Measurements from ENCODE around the gene RNF17. TPM values are rescaled to one million over a fixed set of nuclear protein-coding genes. Genes with fewer than 3 reads are reported as not detected.

Gene RNF17
- total RNA-seq, 1 donor from 2014 or later, result not detected

DNA sequence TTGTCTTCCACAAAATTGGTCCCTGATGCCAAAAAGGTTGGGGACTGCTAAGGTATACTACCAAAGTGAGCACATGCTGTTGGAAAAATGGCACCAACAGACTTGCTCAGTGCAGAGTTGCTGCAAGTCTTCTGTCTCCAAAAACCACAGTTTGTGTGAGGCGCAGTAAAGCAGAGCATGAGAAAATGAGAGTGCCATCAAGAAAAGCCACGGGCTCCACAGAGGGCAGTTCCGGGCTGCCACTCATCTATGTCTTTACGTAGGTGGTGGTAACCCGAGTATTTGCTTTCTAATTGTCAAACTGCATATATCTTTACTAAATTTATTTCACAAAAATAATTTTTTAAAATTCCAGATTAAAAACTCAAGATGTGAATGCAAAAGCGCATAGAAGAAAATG, 123.8 kb downstream of the RNF17 start:
- intact Hi-C loops (cut with DNase I), result no loop called here
- ATAC-seq (no peak), DNase-seq (ENCODE audit: low spot score) (no peak)

DNA sequence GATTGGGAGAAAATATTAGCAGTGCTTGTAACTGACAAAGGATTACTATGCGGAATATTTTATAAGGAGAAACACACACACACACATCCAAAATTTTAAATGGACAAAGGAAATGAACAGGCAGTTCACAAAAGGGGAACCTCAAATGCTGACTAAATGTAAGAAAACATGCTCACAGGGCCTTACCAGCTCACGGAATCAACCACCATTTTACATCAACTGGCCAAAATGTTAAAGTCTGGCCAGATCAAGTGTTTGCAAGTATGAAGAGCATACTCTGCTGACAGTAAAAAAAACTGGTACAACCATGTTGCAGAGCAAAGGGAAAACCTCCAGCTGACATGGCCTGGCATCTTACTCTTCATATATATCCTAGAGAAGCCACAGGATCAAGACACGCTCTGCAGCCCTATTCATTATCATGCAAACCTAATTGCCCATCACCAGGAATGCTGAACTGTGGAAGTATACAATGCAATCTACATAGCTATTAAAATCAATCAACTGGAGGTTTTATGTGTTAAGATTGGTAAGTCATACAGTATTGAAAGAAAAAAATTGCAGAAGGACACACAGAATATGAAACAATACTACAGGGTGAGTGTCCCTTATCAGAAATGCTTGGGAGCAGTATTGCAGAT, 124.4 kb downstream of the RNF17 start:
- intact Hi-C loops (cut with DNase I), result no loop called here
- no peak for ATAC-seq
- no peak for DNase-seq (ENCODE audit: low spot score)

DNA sequence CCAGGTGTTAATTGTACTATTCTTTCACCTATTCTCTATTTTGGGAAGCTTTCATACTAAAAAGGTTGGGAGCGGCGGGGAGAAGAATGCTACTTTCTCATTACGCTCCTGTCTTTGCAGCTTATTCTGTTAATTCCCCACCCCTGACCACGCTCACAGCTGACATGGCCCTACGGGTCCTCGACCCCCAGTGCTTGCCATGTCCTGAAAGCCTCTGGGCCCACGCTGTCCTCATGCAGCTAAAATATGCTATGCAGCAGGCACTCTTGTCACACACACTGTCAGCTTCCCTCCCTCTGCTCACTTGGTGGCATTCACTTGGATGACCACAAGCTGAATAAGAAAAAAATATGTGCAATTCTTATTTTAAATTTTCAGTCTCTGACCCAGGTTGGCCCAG, 126.3 kb downstream of the RNF17 start:
- no peak for ATAC-seq
- no peak for DNase-seq (ENCODE audit: low spot score)
- intact Hi-C loops (cut with DNase I), result no loop called here

DNA sequence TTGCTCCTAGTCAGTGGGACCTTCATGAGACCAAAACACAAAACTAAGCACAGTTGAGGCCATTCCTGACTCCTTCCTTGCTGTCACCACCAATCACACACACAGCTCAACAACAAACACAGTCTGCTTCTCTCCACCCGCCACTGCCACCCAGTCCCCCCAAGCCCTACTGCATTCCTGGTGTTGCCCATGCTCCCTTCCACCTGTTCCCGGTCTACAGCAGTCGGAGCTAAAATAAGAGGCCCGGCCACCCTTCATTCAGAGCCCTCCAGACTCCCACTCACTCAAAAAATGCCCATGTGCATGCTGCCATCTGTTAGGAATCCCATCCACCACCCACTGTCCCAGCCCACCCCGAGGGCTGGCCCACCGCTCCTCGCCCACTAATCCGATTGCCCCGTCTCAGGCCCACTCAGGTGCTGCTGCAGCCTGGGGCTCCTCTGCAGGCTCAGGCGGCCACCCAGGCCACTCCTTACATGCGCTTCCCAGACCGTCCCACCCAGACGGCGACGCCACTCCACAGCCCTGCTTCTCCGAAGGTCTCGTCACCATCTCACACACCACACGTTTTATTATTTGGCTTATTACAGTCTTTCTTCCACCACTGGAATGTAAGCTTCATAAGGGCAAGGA, 127.6 kb downstream of the RNF17 start:
- intact Hi-C loops (cut with DNase I), result no loop called here
- no peak for DNase-seq (ENCODE audit: low spot score)
- no peak for ATAC-seq

DNA sequence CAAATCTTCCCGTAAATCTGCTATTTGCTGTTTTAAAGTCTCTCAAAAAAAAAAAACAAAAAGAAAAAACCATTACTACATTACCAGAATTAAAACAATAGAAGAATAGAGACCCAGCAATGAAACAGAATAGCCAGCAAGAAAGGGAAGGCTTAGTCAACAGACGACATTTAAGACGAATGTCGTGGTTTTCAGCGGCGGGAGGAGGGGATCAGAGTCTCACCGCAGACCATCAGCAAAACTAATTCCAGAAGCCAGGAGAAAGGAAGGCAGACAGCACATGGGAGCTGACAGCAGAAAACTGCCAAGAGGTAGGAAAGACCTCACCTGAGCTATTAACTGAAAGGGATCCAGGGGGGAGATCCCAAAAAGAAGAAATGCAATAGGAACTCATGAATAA, 128.9 kb downstream of the RNF17 start:
- intact Hi-C loops (cut with DNase I), result no loop called here
- ATAC-seq, result no peak
- no peak for DNase-seq (ENCODE audit: low spot score)

DNA sequence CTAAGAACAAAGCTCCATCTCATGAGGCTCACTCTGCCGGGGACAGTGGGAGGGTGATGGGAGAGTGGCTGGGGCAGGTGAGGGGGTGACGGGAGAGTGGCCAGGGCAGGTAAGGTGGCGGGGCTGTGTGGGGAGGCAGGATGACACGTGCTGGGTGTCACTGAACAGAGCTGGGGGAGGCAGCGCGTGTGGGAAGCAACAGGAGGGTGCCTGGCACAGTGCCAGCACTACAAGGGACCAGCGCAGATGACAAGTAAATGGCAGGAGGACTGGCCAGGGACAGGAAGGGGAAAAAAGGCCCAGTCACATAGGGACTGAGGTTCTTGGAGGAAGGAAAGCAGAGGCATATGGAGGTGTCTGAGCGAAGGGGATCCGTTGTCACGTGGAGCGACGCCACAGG, 129.9 kb downstream of the RNF17 start:
- intact Hi-C loops (cut with DNase I), result no loop called here
- ATAC-seq (no peak), DNase-seq (ENCODE audit: low spot score) (no peak)

DNA sequence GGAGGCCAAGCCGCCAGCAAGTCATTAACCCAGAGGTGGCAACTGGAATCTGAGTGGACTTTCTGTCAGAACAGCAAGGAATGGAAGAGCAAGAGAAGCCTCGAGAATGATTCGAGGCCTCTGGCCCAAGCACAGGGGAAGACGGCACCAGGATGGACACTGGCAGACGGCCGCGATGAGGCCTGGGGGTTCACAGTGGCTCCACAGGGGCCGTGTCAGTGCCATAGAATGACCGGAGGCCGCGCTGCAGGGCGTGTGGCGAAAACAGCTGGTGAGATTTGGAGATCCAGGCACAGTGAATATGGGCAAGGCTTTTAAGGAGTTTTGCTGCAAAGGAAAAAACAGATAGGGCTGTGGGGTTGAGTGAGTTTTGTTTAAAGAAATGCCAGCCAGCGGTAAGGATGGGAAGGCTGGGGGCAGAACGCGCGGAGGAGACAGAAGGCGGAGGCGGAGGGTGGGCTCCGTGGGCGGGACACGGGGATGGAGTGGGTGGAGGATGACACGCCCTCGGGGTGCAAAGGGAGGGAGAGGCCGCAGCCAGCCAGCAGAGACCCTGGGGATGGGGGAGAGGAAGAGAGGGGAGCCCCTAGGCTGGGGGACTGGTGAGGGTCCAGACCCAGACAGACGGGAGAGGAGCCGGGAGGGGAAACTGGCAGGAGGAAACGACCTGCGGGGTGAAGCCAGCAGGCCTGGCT, 130.5 kb downstream of the RNF17 start:
- ATAC-seq (no peak), DNase-seq (ENCODE audit: low spot score) (no peak)
- intact Hi-C loops (cut with DNase I), result no loop called here

DNA sequence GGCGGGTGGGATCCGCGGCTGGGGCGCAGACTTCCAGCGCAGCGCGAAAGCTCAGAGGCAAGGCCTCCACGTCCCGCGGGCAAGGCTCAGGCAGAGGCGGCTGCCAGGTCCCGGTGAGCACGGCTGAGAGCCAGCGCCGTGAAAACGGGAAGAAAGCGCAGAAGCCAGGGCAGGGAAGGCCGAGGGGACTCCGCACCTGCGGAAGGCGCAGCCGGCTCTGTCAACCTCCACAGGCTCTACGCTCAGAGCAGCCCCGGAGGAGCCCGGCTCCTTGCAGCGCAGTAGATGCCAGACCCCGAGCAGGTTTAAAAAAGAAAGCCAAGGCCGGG, 131.0 kb downstream of the RNF17 start:
- ATAC-seq (no peak), DNase-seq (ENCODE audit: low spot score) (no peak)
- intact Hi-C loops (cut with DNase I), result no loop called here

DNA sequence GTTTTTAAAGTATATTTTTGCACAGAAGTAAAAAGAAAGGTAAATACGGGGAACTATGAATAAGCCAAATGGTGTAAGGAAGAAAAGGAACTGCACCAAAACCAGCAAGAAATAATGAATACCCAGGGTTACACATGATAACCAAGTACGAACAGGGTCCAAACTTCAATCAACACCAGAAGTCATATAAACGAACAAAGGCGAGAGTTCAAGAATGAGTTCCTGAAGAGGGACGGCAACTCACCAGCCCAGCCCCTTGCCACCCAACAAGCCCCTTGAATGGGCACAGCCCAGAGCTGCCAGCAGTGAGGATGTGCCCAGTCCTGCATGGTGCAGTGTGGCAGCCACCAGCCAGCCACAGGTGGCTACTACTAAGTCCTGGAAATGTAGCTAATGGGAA, 132.1 kb downstream of the RNF17 start:
- DNase-seq (ENCODE audit: low spot score), result no peak

DNA sequence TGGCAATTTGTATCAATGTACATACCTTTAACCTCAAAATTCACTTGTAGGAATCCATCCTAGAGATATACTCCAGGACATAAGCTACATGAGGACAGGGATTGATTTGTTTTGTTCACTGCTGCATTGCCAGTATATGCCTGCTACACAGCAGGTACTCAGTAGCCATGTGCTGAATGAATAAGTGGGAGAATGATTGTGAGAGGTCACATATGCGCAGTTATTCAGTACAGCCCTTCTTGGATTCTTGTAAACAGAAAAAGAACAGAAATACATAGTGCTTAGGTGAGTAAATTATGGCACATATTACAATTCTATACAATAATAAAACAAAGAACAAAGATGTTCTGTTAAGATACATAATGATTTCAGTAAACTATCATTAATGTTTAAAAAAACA, 133.3 kb downstream of the RNF17 start:
- intact Hi-C loops (cut with DNase I), result no loop called here
- ATAC-seq, result no peak

More for the DNA sequence above, 132.1 kb downstream of the RNF17 start:
- intact Hi-C loops (cut with DNase I), result no loop called here
- ATAC-seq, result no peak

DNA sequence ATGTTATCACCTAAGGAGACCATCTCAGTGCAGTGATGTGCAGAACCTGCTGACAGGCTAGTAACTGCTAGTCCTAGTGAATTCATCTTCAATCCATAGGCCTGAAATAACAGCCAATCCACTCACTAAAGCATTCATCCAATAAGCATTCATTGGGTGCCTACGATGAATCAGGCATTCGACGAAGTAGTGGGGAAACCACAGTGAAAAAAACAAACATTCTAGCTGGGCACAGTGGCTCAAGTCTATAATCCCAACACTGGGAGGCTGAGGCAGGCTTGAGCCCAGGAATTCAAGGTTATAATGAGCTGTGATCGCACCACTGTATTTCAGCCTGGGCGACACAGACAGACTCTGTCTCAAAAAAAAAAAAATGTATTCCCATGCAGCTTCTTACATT, 135.6 kb downstream of the RNF17 start:
- ATAC-seq, result no peak
- intact Hi-C loops (cut with DNase I), result no loop called here
- DNase-seq (ENCODE audit: low spot score), result no peak

More for the DNA sequence above, 133.3 kb downstream of the RNF17 start:
- DNase-seq (ENCODE audit: low spot score), result no peak

DNA sequence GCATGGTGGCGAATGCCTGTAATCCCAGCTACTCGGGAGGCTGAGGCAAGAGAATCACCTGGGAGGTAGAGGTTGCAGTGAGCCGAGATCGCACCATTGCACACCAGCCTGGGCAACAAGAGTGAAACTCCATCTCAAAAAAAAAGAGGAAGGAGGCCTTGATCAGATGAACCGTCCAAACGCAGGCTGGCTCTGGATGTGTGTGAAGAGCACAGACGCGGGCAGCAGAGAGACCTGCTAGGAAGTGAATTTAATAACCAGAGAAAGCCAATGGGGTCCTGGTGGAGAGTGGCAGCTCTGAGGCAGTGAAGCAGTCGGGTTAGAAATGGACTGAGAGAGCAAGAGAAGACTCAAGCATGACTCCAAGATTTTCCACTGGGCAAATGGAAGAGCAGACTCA, 136.5 kb downstream of the RNF17 start:
- intact Hi-C loops (cut with DNase I), result no loop called here
- no peak for ATAC-seq
- DNase-seq (ENCODE audit: low spot score), result no peak

DNA sequence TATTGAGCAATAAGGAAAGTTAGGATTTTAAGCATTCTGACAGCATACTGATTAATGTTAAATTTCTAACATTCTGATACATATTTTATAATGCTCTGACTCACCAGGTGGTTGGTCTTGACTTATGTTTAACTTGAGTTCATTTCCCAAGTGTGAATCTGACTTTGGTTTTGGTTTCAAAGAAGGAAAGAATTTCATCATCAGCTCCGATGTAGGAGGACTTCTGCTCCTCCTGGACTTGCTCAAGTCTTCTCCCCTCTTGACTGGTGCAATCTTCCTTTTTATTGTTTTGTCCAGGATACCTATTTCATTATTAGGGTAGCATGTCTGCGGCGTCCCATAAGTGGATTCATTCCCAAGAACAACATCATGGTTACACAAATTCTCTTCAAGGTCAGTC, 141.3 kb downstream of the RNF17 start:
- ATAC-seq, result no peak
- intact Hi-C loops (cut with DNase I), result no loop called here
- DNase-seq (ENCODE audit: low spot score), result no peak

DNA sequence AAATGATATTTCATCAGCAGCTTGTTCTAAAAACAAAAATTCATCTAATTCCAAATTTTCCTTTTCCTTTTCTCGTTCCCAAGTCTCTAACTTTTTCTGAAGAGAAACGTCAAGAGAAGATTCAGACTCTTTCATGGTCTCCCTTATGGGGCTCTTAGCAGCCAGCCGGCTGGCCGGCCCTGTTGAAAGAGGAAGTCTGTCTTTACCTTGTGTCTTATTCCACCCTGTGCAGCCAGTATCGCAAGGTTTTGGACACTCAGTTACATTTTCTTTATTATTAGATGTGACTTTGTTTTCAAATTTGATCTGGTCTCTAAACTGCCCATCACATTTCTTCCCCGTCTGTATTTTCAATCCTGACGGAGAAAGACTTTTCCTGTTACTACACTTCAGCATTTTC, 142.3 kb downstream of the RNF17 start:
- ATAC-seq (no peak), DNase-seq (ENCODE audit: low spot score) (no peak)

DNA sequence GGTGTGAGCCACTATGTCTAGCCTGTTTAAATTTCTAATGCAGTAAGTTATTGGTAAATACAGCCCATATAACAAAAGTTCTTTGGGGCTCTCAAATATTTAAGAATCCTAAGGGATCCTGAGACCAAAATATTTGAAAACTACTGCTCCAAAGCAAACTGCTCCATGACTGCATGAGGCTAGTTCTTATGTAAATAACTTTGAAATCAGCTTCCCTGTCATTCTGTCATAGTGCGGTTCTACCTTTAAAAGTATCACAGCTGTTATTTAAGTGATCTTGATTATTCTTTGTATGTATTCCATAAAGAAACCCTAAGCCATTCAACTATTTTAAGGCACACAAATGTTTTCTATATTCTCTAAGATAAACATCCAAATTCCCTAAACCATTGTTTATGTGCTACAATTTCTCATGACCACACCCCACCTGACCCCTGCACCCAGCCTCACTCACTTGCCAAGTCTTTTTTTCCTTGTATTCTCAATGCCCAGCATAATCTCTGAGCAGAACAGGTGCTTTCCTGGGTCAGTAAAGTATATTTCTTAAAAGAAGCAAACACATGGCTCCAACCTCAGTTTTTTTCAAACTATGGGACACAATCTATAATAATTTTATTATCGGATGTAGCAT, 146.6 kb downstream of the RNF17 start:
- no peak for ATAC-seq
- no peak for DNase-seq (ENCODE audit: low spot score)
- intact Hi-C loops (cut with DNase I), result no loop called here

More for the DNA sequence above, 142.3 kb downstream of the RNF17 start:
- intact Hi-C loops (cut with DNase I), result no loop called here

DNA sequence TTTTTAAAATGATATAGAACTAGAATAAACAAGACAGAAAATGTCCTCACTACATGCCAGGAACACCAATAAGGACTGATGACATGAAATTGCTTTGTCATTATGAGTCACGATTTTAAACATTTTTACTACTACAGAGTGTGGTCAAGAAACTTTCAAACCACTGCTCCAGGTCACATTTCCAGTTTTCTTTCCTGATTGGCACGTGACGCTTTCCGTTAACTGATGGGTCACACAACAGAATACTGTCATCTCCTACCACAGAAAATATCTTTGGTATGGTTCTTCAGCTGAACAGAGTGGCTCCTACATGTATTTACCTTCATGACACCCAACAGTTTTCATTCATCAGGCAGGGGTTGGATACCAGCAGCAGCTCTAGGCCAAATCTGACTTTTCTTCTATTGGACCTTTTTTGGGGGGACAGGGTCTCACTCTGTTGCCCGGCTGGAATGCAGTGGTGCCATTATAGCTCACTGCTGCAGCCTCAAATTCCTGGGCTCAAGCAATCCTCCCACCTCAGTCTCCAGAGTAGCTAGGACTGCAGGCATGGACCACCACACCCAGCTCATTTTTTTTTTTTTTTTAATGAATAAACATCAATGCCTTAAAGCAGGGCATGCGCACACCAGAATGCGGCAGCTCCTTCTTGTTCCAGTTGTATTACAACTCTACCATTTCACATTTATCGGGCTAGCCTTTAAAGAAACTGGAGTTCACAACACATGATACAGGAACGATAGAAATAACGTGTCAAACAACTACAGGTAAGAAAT, 147.4 kb downstream of the RNF17 start:
- ATAC-seq (no peak), DNase-seq (ENCODE audit: low spot score) (no peak)
- intact Hi-C loops (cut with DNase I), result no loop called here

DNA sequence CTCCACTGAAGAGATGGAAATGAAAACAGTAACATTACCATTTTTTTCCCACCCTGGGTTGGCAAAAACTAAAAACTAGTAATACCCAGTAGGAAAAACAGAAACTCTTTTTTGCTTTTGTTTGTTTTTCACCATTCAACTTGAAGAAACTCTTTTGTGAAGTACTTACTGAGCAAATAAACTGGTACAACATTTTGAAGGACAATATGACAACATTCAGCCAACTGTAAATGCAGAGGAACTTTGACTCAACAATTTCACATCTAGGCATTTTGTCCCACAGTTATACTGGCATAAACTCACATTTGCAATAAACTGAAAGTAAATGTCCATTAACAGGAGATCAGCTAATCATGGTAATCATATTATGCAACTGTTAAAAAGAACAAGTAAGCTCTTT, 152.5 kb downstream of the RNF17 start:
- ATAC-seq (no peak), DNase-seq (ENCODE audit: low spot score) (no peak)
- intact Hi-C loops (cut with DNase I), result no loop called here

DNA sequence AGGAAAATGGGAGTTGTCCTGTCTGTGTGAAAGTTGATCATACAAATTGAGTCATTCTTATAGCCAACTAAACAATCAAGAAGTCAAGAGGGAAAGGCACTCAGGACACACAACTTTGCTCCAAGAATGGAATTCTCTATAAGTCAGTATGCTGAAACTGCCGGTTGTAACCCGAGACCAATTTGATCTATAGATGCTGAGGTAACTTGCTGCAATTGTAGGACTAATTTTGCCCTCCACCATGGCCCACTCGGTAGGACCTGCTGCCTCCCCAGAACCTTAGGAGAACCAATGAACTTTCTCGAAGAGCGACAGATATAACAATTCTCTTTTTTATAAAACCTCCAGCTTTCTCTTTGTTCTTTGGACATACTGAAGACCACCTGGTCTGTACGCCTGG, 157.0 kb downstream of the RNF17 start:
- DNase-seq (ENCODE audit: low spot score), result no peak
- intact Hi-C loops (cut with DNase I), result no loop called here
- ATAC-seq, result no peak

DNA sequence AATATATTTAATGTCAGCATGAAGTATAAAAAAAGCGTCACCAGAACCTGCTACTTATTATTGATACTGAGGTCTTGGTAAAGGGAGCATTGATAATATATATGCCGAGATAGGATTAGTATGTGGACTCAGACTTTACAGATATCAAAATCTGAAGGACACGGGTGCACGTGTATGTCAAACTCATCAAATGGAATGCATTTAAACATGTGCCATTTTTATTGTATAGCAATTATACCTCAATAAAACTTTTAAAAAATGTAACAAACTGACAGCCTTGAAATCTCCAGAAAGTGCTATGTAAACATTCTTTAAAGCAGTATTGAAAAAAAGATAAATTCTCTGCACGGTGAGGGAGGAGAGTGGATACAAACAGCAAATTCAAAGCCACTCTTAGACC, 157.9 kb downstream of the RNF17 start:
- ATAC-seq (no peak), DNase-seq (ENCODE audit: low spot score) (no peak)

DNA sequence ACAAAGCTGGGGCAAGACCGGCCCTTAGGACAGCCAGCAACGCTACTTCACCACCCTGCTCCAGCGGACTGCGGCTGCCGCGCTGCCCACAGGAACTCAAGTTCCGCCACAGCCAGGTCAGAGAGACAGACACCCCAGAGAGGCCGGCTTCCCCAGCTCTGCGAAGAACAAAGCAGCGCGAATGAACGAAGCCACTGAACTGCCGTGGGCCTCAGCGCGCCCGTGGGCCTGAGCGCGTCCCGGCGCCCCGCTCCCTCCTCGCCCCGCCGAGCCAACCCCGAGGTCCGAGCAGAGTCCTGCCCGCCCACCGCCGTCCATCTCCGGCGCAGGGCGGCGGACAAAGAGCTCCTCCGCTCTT, 158.4 kb downstream of the RNF17 start:
- ATAC-seq (no peak), DNase-seq (ENCODE audit: low spot score) (no peak)
- intact Hi-C loops (cut with DNase I), result no loop called here

More for the DNA sequence above, 157.9 kb downstream of the RNF17 start:
- intact Hi-C loops (cut with DNase I), result no loop called here
